GM21447 (cell line): Measurements from ENCODE around the gene LAX1.
A peak's percentile ranks its signal among the peaks of the same experiment; 100 is the strongest.
"Not testable (repeated sequence)": the region's sequence is repeated elsewhere in the genome, so short reads cannot be mapped to it uniquely, and the experiment has no call there.

ENCODE experiments used
- ATAC-seq: cut with Tn5 transposase; IDR thresholded peaks from one replicate; pipeline ENCODE4 v1.9.1; 2021; ENCODE audit not compliant: unreplicated experiment

The LAX1 gene

GRCh38 chr1:203765029-203765837 is at the start of gene LAX1:
Gene LAX1, plus strand, starts transcription at chr1:203765183. Its CDS starts 383 bp downstream, at chr1:203765566.
- peak; percentile 93 for ATAC-seq

- no peak for ATAC-seq
Observed at GRCh38 chr1:203717120-203717519, 47.9 kb upstream of the LAX1 start.

GRCh38 chr1:203720242-203720641 is 44.7 kb upstream of the LAX1 start:
- no peak for ATAC-seq

DNA sequence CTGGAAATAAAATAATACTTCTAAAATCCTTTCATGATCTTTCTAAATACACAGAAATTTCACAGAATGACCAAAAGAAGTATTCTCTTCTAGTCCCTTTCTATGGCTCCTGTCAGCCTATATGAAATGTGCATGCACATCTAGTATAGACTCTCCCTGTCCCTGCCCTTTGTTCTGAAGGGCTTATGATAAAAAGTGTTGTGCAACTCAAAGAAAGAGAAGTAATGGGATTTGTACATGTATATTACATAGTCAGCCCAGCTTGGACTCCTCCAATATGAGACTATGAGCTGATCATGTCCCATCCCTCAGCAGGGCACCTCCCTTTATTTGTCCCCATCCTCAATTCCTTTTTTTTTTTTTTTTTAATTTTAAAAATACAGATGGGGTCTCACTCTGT is 42.1 kb upstream of the LAX1 start:
- ATAC-seq: no peak

DNA sequence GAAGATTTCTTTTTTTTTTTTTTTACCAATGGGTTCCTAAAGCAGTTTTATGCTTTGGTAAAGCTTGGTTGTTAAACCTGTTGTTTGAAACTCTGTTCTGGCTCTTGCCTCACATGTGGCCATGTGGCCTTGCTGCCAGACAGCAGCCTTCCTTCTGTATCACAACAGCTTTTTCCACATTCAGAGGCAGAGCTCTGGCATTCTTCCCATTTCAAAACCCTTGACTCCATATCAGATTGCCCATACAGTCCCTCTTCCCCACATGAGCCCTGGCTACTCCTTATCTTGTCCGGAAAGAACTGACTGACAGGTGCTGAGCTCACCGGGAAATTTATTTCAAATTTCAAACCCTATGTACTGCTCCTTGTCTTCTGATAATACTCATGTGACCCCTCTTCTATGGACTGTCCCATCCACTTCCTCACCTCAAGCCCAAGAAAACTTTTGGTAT is 38.5 kb upstream of the LAX1 start:
- no peak for ATAC-seq

- no peak for ATAC-seq
Observed at GRCh38 chr1:203733009-203733863, 31.7 kb upstream of the LAX1 start.

DNA sequence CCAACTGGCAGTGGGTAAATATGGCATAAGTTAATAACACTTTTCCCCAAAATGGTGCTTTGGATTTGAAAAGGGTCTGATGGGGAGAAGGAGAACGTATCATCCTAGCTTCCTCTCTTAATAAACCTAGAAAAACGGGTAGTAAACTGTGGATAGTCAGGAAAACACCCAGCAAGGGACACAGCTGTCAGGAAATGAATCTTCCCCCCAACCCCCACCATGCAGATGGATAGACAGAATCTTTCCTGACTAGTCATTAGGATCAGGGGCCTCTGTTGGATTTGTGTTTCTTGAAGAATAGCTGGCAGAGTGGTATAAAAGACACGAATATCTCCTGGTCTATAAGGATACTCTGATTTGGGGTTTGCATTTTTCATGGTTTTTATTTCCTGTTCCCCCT is 22.5 kb upstream of the LAX1 start:
- no peak for ATAC-seq

DNA sequence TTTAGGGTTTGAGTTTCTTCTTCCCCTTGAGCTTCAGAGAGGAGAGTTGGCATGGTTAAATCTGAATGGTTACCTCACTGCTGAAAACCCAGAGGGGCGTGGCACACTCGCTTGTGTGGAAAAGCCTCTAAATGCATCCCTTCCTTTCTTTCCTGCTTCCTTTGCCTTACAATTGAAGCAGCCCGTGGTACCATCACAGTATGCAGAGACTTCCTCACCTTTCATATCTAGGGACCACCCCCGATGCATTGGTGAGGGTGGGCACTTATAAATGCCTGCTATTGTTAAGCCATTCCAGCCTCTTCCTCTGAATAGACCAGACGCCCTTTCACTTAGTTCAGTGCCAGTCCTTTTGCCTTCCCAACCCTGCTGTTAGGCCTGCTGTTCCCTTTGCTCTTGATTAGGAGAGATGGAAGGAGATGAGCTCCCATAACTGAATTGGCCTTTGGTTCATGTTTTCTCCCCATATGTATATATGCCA is 21.9 kb upstream of the LAX1 start:
- no peak for ATAC-seq

DNA sequence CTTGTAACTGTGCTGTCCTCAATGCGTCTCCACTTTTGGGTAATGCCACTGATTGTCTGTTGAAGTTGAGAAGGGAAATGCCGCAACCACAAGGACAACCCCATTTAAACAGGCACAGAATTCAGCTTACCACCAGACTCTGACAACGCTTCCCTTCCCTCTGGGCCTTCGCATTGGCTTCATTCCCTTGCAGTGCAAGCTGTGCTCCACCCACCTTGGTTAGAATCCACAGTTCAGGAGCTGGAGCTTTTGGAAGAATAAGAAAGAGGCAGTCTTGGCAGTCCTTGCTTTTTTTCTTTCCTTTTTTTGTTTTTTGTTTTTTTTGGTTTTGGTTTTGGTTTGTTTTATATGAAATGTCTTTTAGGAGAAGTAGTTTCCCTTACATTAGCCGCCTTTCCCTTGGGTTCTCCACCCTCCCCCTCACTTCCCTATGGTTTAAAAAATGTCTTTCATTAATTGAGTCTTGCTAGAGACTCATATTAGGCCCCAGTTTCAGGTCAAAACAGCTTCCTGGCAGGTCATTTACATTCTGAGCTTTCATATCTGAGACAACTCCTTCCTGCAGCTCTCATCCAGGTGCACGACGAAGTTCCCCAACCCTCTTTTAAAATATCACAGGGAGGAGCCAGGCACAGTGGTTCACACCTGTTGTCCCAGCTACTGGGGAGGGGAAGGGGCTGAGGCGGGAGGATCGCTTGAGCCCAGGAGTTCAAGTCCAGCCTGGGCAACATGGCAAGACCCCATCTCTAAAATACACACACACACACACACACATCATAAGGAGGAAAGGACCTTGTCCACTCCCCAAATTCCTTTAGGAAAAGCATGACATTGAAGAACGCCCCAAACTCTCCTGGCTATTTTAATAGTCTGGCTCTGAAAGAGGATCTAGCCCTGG is 20.7 kb upstream of the LAX1 start:
- ATAC-seq: peak; percentile 82

DNA sequence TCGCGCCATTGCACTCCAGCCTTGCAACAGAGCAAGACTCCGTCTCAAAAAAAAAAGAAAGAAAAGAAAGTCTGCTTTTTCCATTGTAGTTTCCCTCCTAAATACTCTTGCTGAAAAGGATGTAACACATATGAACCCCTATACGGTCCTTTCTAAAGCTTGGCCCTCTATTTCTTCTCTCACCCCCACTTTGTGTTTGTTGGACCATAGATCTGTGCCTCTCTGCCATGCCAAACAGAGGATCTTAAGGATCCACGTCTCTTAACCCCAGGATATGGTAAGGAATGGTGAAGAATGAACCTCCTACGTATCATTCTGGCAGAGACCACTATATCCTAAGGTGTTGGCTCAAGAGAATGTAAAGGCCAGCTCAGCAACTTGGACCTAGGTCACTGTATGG is 18.7 kb upstream of the LAX1 start:
- ATAC-seq: no peak

GRCh38 chr1:203751051-203751450 is 13.9 kb upstream of the LAX1 start:
- ATAC-seq: no peak

- ATAC-seq: not testable (repeated sequence)
Observed at GRCh38 chr1:203751618-203752361, 13.2 kb upstream of the LAX1 start.

- ATAC-seq: peak; percentile 68
Observed at GRCh38 chr1:203754455-203754864, 10.5 kb upstream of the LAX1 start.

DNA sequence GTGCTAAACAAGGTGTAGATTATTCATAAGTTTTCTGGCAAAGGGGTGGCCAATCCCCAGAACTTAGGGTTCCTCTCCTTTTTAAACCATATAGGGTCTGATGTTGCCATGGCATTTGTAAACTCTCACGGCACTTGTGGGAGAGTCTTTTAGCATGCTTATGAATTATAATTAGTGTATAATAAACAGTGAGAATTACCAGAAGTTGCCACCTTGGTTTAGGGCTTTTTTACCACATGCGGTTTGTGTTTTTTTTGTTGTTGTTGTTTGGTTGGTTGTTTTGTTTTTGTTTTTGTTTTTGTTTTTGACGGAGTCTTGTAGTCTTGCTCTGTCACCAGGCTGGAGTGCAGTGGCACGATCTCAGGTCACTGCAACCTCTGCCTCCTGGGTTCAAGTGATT is 8.9 kb upstream of the LAX1 start:
- ATAC-seq: no peak

GRCh38 chr1:203758749-203759148 is 6.2 kb upstream of the LAX1 start:
- ATAC-seq: not testable (repeated sequence)

GRCh38 chr1:203760506-203760905 is 4.5 kb upstream of the LAX1 start:
- ATAC-seq: no peak

DNA sequence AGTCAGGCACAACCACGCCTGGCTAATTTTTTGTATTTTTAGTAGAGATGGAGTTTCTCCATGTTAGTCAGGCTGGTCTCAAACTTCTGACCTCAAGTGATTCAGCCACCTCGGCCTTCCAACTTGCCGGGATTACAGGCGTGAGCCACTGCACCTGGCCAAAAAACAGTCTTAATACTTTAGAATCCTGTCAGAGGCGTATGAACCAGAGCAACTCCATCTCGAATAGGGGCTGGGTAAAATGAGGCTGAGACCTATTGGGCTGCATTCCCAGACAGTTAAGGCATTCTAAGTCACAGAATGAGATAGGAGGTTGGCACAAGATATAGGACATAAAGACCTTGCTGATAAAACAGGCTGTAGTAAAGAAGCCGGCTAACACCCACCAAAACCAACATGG is 3.0 kb upstream of the LAX1 start:
- not testable (repeated sequence) for ATAC-seq

- no peak for ATAC-seq
Observed at GRCh38 chr1:203763505-203763904, 1.5 kb upstream of the LAX1 start.

- ATAC-seq: peak; percentile 19
Observed at GRCh38 chr1:203764105-203765028, 616 bp upstream of the LAX1 start.
